K562 (cell line): Measurements from ENCODE around the gene TSPAN11. TPM values are rescaled to one million over a fixed set of nuclear protein-coding genes. Genes with fewer than 3 reads are reported as not detected.

Experiments used
- UBTF ChIP-seq, 2 experiments: IDR thresholded peaks; 2 replicates each; pipeline ENCODE4 v1.6.1; 2012; ENCODE audit warnings: improper control_type of control experiment in 2 of 2, low read depth in 2 of 2, low read length in 2 of 2, borderline replicate concordance in 1 of 2
- polyA plus RNA-seq, 8 experiments: library from polyadenylated mRNA; depleted of rRNA in 4 of 8; stranded (reverse) in 5 of 8; unstranded in 3 of 8; fragments of >200 nt; fragmentation: Nextera tagmentation in 2 of 8; fragmentation: Illumina TruSeq in 1 of 8; extraction: Ambion mirVana in 2 of 8; extraction: Trizol in 1 of 8; gene quantifications; 2 replicates each; pipeline versions ENCODE4 v1.2.1 to v1.2.3, GENCODE V29; 2011 to 2014; ENCODE audit warnings: inconsistent platforms in 1 of 8, missing spikeins in 1 of 8
- total RNA-seq, 7 experiments: library from RNA; depleted of rRNA in 6 of 7; stranded (reverse); fragments of >200 nt in 6 of 7; fragmentation: Illumina TruSeq in 2 of 7; extraction: Trizol in 2 of 7; gene quantifications; 2 replicates each; pipeline versions ENCODE4 v1.2.1 to v1.2.3, GENCODE V29; 2011 to 2021; ENCODE audit warnings: low replicate concordance in 1 of 7
- TF ChIP-seq, protein P1 (sequence below): fragments of 250-450 bp; sonication (Bioruptor Pico); IDR thresholded peaks from 2 replicates; pipeline ENCODE4 v1.4.0; 2020
- TF ChIP-seq, protein P2 (sequence below), 2 experiments: fragments of 450-650 bp in 1 of 2; sonication (generic) in 1 of 2; formaldehyde crosslinking in 1 of 2; IDR thresholded peaks in 1 of 2; conservative IDR thresholded peaks in 1 of 2; 2 replicates each; pipeline versions ENCODE4 v1.6.1 to v1.8.1; 2016 to 2023; ENCODE audit warnings: mild to moderate bottlenecking in 2 of 2, moderate library complexity in 2 of 2, inconsistent platforms in 1 of 2, missing genetic modification reagents in 1 of 2

TSPAN11 gene
- total and polyA plus RNA-seq, 9 of the 15 experiments (the other 6 are each of a cell fraction or from before 2014, with no cell fraction given): not detected

DNA sequence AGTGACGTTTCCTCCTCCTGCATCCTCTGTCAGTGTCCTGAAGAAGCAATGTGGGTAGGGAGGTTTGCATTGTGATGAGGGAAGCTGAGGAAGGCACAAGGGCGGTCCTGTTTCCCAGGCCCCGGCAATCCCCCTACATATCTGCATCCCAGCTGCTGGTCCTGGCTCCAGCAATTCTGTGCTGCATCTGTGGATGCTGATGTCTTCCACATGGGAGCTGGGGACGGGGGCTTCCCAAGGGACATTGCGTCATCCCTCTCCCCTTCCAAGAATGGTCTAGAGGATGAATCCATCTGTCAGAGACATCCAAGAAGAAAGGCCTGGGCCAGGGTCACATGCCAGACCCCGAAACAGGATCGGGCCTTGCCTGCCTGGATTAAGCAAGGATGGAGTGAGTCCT, 52.1 kb downstream of the TSPAN11 start (continued):
- TF ChIP-seq, protein P1, sequence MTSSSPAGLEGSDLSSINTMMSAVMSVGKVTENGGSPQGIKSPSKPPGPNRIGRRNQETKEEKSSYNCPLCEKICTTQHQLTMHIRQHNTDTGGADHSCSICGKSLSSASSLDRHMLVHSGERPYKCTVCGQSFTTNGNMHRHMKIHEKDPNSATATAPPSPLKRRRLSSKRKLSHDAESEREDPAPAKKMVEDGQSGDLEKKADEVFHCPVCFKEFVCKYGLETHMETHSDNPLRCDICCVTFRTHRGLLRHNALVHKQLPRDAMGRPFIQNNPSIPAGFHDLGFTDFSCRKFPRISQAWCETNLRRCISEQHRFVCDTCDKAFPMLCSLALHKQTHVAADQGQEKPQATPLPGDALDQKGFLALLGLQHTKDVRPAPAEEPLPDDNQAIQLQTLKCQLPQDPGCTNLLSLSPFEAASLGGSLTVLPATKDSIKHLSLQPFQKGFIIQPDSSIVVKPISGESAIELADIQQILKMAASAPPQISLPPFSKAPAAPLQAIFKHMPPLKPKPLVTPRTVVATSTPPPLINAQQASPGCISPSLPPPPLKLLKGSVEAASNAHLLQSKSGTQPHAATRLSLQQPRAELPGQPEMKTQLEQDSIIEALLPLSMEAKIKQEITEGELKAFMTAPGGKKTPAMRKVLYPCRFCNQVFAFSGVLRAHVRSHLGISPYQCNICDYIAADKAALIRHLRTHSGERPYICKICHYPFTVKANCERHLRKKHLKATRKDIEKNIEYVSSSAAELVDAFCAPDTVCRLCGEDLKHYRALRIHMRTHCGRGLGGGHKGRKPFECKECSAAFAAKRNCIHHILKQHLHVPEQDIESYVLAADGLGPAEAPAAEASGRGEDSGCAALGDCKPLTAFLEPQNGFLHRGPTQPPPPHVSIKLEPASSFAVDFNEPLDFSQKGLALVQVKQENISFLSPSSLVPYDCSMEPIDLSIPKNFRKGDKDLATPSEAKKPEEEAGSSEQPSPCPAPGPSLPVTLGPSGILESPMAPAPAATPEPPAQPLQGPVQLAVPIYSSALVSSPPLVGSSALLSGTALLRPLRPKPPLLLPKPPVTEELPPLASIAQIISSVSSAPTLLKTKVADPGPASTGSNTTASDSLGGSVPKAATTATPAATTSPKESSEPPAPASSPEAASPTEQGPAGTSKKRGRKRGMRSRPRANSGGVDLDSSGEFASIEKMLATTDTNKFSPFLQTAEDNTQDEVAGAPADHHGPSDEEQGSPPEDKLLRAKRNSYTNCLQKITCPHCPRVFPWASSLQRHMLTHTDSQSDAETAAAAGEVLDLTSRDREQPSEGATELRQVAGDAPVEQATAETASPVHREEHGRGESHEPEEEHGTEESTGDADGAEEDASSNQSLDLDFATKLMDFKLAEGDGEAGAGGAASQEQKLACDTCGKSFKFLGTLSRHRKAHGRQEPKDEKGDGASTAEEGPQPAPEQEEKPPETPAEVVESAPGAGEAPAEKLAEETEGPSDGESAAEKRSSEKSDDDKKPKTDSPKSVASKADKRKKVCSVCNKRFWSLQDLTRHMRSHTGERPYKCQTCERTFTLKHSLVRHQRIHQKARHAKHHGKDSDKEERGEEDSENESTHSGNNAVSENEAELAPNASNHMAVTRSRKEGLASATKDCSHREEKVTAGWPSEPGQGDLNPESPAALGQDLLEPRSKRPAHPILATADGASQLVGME (CRISPR knock-in tag): no peak
- TF ChIP-seq, protein P2, sequence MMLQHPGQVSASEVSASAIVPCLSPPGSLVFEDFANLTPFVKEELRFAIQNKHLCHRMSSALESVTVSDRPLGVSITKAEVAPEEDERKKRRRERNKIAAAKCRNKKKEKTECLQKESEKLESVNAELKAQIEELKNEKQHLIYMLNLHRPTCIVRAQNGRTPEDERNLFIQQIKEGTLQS (IDR thresholded peaks at IDR 0.05): peak; percentile 18; the same call in 1 of the 2 replicates
- TF ChIP-seq, protein P2 (CRISPR knock-in tag; conservative IDR thresholded peaks at IDR 0.05): no peak
- TF ChIP-seq UBTF (IDR thresholded peaks at IDR 0.05; ENCODE audit: borderline replicate concordance in 1 of 2, low read depth in 2 of 2, low read length in 2 of 2): no peak
